Endometrium (tissue), 2 donors: ENCODE results near the gene C6orf136.

Experiments
- FAIRE-seq: peaks from 2 replicates; lab custom pipeline; 2012; peaks lifted over from hg19 to GRCh38; lab: Jason Lieb, UNC
- donor health status: control.
- donor health status: control.

Gene C6orf136

DNA sequence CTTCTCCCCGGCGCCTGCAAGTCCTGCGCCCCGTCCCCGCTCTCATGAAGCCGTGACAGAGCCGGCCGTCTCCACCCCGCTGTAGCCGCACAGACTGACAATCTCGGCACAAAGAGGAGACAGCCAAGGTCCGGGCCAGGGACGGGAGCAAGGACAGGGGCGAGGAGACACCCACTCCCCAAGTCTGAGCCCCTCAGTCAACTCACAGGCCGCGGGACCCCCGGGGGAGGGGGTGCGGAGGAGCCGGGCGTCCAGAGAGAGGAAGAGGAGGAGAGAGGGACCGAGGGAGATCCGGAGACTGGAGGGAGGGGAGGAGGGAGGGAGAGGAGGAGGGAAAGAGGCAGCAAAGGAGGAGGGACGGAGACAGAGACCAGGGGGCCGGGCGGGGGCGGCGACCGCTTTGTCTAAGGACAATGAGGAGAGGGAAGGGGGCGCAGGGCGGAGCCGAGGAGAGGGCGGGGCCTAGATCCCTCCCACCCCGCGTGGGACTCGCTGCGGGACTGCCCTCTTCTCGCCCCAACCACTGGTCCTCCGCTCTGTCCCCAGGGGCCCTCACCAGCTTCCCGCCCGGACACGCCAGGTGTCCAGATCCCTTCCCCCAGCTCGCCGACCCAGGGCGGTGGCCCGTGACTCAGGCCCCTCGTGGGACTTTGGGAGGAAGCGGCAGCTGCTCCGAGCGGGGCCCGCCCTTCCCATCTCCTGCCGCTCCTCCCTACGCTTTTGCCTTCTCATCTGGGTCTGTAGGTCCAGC, 40.1 kb downstream of the C6orf136 start:
- no peak for FAIRE-seq

DNA sequence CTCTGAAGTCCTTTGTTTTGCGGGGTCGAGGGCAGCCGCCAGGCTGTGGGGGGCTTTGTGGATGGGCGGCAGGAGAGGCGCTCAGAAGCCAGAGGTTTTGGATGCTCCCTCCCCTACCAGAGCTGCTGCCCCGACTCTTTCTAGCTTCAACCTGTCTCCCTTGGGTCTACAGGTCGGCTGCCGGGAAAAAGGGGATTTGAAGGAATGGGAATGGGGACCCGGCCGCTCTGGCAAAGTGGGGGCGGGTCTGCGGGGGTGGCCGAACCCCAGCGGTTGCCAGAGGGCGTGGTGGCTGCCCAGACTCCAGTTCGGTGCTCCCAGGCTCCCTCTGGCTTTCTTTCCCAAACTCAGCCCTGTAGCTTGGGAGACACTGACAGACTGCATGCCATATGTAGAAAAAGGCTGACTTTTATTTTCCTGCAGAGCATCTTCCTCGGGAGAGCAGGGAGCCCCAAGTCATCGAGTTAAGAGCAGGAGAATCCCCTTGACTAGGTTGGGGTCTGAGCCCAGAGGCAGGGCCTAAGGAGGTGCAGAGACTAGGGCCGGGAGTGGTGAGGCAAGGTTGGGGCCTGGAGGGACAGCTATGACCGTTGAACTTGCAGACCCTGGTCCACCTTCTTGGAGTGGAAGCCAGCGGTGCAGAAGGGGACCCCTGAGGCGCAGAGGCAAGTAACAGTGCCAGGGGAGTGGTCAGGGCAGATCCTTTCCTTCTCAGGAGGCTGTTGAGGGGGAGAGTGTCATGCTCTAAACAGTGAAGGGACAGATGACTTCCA, 40.9 kb downstream of the C6orf136 start:
- no peak for FAIRE-seq

DNA sequence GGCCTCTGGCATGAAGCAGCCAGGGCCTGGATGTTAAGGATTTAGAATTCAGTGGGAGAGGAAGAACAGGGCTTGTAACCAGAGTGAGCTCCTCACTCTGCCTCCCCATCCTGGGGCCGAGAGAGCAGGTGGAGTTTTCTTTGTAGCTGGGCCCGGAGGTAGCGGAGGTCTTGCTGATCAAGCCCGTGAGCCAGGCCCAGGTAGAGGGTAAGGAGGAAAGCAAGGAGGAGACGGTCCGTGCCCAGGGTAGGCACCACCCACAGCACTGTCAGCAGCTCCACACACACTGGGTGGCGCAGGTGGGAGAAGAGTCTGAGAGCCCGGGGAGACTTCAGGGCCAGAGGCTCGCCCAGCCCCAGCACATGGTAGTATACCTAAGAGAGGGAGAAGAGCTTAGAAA, 41.6 kb downstream of the C6orf136 start:
- FAIRE-seq: no peak

DNA sequence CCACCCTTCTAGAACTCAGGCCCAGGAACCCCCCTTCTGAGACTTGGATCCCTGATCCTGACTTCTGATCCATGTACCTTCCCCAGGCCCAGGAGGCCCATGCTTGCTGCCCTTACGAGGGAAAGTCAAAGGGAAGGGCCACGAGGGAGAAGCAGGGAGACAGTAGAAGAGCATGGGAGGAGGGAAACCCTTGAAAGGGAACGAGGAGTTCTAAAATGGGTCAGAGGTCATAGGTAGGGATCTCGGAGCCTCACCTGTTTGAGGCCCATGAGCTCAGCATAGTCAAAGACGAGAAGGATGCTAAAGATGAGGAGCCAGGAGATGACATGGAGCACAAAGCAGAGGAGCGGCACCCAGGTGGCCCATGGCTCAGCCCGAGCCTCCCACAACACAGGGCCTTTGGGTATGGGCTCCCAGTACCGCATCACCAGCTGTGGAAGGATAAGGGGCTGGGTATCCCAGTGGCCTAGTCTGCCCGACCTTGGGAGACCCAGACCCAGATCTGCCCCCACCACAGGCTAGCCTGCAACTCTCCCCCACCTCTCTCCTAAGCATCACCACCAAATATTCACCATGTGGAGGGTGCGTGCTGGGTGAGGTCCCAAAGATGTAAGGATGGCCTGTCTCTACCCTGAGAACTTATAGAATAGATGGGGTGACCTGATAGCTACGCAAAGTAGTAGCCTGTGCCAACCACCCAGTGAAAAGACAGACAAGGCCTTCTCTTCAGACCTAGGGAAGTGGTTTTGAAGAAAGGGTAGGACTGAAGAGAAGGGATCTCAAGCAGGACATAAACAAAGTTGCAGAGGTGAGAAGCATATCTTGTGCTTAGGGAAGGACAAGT, 42.3 kb downstream of the C6orf136 start:
- FAIRE-seq: no peak

DNA sequence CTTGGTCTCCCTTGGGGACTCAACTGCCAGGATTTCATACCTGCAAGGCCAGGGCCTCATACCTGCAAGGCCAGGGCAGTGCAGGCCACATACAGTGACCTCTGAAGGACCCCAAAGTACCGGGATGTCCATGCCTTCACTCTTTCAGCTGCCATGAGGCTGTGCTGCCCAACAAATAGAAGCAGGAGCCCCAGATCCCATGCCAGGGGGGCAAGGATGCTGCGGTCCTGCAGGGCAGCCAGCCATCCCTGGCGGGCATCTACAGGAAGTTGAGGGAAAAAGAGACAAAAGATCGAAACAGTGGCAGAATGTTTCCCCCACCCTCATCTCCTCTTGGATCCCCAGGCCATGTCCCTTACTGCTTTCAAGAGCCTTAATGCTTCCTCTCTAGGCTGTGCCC, 43.1 kb downstream of the C6orf136 start:
- FAIRE-seq: no peak

DNA sequence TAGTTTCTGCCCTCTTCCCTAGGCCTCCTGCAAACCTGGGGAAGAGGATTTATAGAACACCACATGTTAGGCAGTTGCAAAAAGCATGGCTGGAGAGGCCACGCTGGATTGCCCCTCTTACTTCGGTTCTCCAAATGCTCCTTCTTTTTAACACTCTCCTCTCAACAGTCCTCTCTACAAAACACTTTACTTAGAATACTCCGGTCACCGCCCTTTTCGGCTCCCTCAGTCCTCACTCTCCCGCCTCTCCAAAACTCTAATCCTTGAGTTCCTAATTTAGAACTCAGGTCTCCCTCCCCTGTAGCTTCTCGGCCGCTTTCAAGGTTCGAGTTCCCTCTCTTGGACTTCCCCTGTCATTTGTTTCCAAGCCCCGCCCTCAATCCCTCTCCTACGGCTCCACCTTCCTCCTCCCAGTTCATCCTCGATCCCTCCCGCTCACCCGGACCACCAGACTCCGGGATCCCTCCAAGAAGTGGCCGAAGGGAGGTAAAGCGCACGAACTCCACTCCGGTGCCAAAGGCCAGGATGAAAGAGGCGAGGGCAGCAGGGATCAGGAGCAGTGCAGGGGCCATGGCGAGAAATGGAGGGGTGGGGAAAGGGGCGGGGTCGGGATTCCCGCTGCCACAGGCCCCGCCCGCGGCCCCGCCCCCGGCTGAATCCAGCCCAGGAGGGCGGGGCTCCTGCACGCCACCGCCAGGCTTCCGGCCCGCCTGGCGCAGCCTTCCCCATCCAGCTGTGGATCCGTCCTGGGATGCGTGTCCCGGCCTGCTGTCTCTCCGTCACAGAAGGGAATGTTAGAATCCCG, 43.7 kb downstream of the C6orf136 start, which contains the start of gene NRM:
Gene NRM (minus strand): TSS at position 582 of the 805 bp plus-strand sequence. CDS start 10 bp downstream, at position 572.
- FAIRE-seq: no peak

GRCh38 chr6:30691208-30691847, 44.4 kb downstream of the C6orf136 start:
- FAIRE-seq: no peak

GRCh38 chr6:30696432-30696831, 49.5 kb downstream of the C6orf136 start:
- no peak for FAIRE-seq

GRCh38 chr6:30700340-30700739, 53.4 kb downstream of the C6orf136 start:
- FAIRE-seq: no peak
